K562 (cell line): ENCODE measurements around the gene NEU1.

Experiments
- ESRRA ChIP-seq: fragments of 450-650 bp; IDR thresholded peaks from 2 replicates; pipeline ENCODE4 v1.6.1; 2014; ENCODE audit warnings: low read depth, mild to moderate bottlenecking, moderate library complexity, borderline replicate concordance
- L3MBTL2 ChIP-seq: fragments of 450-650 bp; IDR thresholded peaks from 2 replicates; pipeline ENCODE4 v1.6.1; 2016; ENCODE audit warnings: mild to moderate bottlenecking, moderate library complexity
- PCBP1 ChIP-seq: fragments of 200-400 bp; formaldehyde crosslinking; IDR thresholded peaks from 2 replicates; pipeline ENCODE4 v1.6.1; 2018; ENCODE audit warnings: mild to moderate bottlenecking, low read depth, low read length; ENCODE audit not compliant: poor library complexity, severe bottlenecking
- ZNF77 ChIP-seq: fragments of 250-450 bp; sonication (Bioruptor Pico); IDR thresholded peaks from 2 replicates; pipeline ENCODE4 v1.5.0; 2020

GRCh38 chr6:31869343-31869742 is 6.7 kb upstream of the NEU1 start:
- TF ChIP-seq ESRRA (no peak), ZNF77 (CRISPR knock-in tag) (no peak), L3MBTL2 (no peak), PCBP1 (no peak)
